OCI-LY7 (cell line): Measurements from ENCODE around the gene HSPA4L.

Source experiments
- CTCF ChIP-seq: fragments of 200-600 bp; sonication (generic); conservative IDR thresholded peaks from 2 replicates; pipeline ENCODE4 v1.5.1; 2014; ENCODE audit warnings: mild to moderate bottlenecking, antibody characterized with exemption, low read length, moderate library complexity, mixed read lengths
- EZH2phosphoT487 ChIP-seq: fragments of 200-600 bp; sonication (generic); IDR thresholded peaks from 2 replicates; pipeline ENCODE4 v1.6.1; 2018; ENCODE audit warnings: low read depth, borderline replicate concordance, mild to moderate bottlenecking, mixed run types, antibody characterized with exemption, low read length, moderate library complexity, mixed read lengths

- TF ChIP-seq CTCF (no peak), EZH2phosphoT487 (no peak)
These were observed 22.8 kb upstream of the HSPA4L start for GRCh38 chr4:127759228-127759820.
